H9 (cell line): ENCODE data around the gene ASB8. TPM values are rescaled to one million over a fixed set of nuclear protein-coding genes. Genes with fewer than 3 reads are reported as not detected.
A peak's percentile ranks its signal among the peaks of the same experiment; 100 is the strongest.

Source experiments
- DNase-seq: peaks from one replicate; pipeline ENCODE4 v3.0.0-alpha.2; 2017
- H2AFZ ChIP-seq: one replicate; pipeline ENCODE4 v1.6.1; 2013; ENCODE audit warnings: mild to moderate bottlenecking, low read length, control low read depth, moderate library complexity
- H2AK5ac ChIP-seq: 2 replicates; pipeline ENCODE4 v1.6.1; 2013; ENCODE audit warnings: low read length, control low read depth, mixed read lengths; ENCODE audit not compliant: insufficient read length
- H2BK120ac ChIP-seq: one replicate; pipeline ENCODE4 v1.6.1; 2013; ENCODE audit warnings: low read depth, mild to moderate bottlenecking, low read length, control low read depth, inconsistent platforms; ENCODE audit not compliant: poor library complexity, severe bottlenecking
- H2BK12ac ChIP-seq: 2 replicates; pipeline ENCODE4 v1.6.1; 2013; ENCODE audit warnings: low read length, control low read depth, mixed read lengths, low read depth; ENCODE audit not compliant: insufficient read length
- H2BK15ac ChIP-seq: 2 replicates; pipeline ENCODE4 v1.6.1; 2013; ENCODE audit warnings: low read depth, low read length, control low read depth
- H2BK20ac ChIP-seq: one replicate; pipeline ENCODE4 v1.6.1; 2013; ENCODE audit warnings: low read depth, mild to moderate bottlenecking, low read length, control low read depth, inconsistent platforms; ENCODE audit not compliant: poor library complexity, severe bottlenecking
- H2BK5ac ChIP-seq: 2 replicates; pipeline ENCODE4 v1.6.1; 2013; ENCODE audit warnings: low read length, control low read depth, mixed read lengths; ENCODE audit not compliant: insufficient read length
- H3K14ac ChIP-seq: 2 replicates; pipeline ENCODE4 v1.6.1; 2013; ENCODE audit warnings: low read length, control low read depth; ENCODE audit not compliant: insufficient read depth
- H3K18ac ChIP-seq: 2 replicates; pipeline ENCODE4 v1.6.1; 2013; ENCODE audit warnings: low read depth, mild to moderate bottlenecking, mixed read lengths, low read length, control low read depth; ENCODE audit not compliant: insufficient read length
- H3K23ac ChIP-seq: 2 replicates; pipeline ENCODE4 v1.6.1; 2013; ENCODE audit warnings: low read length, control low read depth, mixed read lengths, low read depth; ENCODE audit not compliant: insufficient read length
- H3K23me2 ChIP-seq: 2 replicates; pipeline ENCODE4 v1.6.1; 2013; ENCODE audit warnings: low read depth, mild to moderate bottlenecking, mixed read lengths, low read length, control low read depth; ENCODE audit not compliant: insufficient read length, poor library complexity, severe bottlenecking
- H3K27ac ChIP-seq: 2 replicates; pipeline ENCODE4 v1.5.1; 2013; ENCODE audit warnings: low read length, control low read depth, mixed read lengths, low read depth; ENCODE audit not compliant: insufficient read length
- H3K27me3 ChIP-seq: 2 replicates; pipeline ENCODE4 v1.6.1; 2013; ENCODE audit warnings: low read length, control low read depth, inconsistent platforms; ENCODE audit not compliant: insufficient read depth
- H3K4ac ChIP-seq: 2 replicates; pipeline ENCODE4 v1.6.1; 2013; ENCODE audit warnings: low read depth, mild to moderate bottlenecking, control low read depth, inconsistent platforms, low read length, moderate library complexity
- H3K4me1 ChIP-seq: 2 replicates; pipeline ENCODE4 v1.6.1; 2013; ENCODE audit warnings: low read length, control low read depth, inconsistent platforms; ENCODE audit not compliant: insufficient read depth
- H3K4me2 ChIP-seq: 2 replicates; pipeline ENCODE4 v1.6.1; 2013; ENCODE audit warnings: low read length, control low read depth, mixed read lengths; ENCODE audit not compliant: insufficient read length, insufficient read depth
- H3K56ac ChIP-seq: 2 replicates; pipeline ENCODE4 v1.6.1; 2013; ENCODE audit warnings: low read depth, mild to moderate bottlenecking, mixed read lengths, low read length, control low read depth; ENCODE audit not compliant: insufficient read length
- H3K79me1 ChIP-seq: 2 replicates; pipeline ENCODE4 v1.6.1; 2013; ENCODE audit warnings: low read depth, mild to moderate bottlenecking, moderate library complexity, low read length, control low read depth, inconsistent platforms; ENCODE audit not compliant: insufficient read depth, poor library complexity, severe bottlenecking
- H3K79me2 ChIP-seq: 2 replicates; pipeline ENCODE4 v1.6.1; 2013; ENCODE audit warnings: low read length, control low read depth, inconsistent platforms; ENCODE audit not compliant: insufficient read depth
- H3K9ac ChIP-seq: 2 replicates; pipeline ENCODE4 v1.6.1; 2013; ENCODE audit warnings: low read length, control low read depth, mixed read lengths; ENCODE audit not compliant: insufficient read length; ENCODE audit errors: extremely low read depth
- H3K9me3 ChIP-seq: one replicate; pipeline ENCODE4 v1.6.1; 2013; ENCODE audit warnings: low read depth, low read length, inconsistent platforms; ENCODE audit not compliant: control insufficient read depth
- H3T11ph ChIP-seq: one replicate; pipeline ENCODE4 v1.6.1; 2013; ENCODE audit warnings: mild to moderate bottlenecking, low read length, control low read depth, inconsistent platforms
- H4K20me1 ChIP-seq: one replicate; pipeline ENCODE4 v1.6.1; 2013; ENCODE audit not compliant: control insufficient read depth, insufficient read length, insufficient read depth
- H4K5ac ChIP-seq: 2 replicates; pipeline ENCODE4 v1.6.1; 2013; ENCODE audit warnings: low read depth, mild to moderate bottlenecking, mixed read lengths, low read length, control low read depth; ENCODE audit not compliant: insufficient read length
- H4K8ac ChIP-seq: replicated peaks from 2 replicates; pipeline ENCODE4 v1.6.1; 2013; ENCODE audit warnings: low read length, control low read depth, mixed read lengths, low read depth; ENCODE audit not compliant: insufficient read length
- H4K91ac ChIP-seq: 2 replicates; pipeline ENCODE4 v1.6.1; 2013; ENCODE audit warnings: low read depth, mild to moderate bottlenecking, moderate library complexity, mixed read lengths, low read length, control low read depth; ENCODE audit not compliant: insufficient read length
- H3K27ac Mint-ChIP-seq, 3 experiments: 2 replicates in 2 of 3; 3 replicates in 1 of 3; pipeline ENCODE4 v1.8.0; 2020 to 2021; ENCODE audit warnings: mixed read lengths in 3 of 3, mild to moderate bottlenecking in 1 of 3, moderate library complexity in 1 of 3
- H3K27me3 Mint-ChIP-seq: 2 replicates; pipeline ENCODE4 v1.8.0; 2021; ENCODE audit warnings: low read depth, mild to moderate bottlenecking, moderate library complexity, mixed read lengths
- H3K36me3 Mint-ChIP-seq, 3 experiments: 2 replicates in 2 of 3; 3 replicates in 1 of 3; pipeline ENCODE4 v1.8.0; 2020 to 2021; ENCODE audit warnings: low read depth in 3 of 3, mixed read lengths in 3 of 3; ENCODE audit not compliant: insufficient read depth in 1 of 3
- H3K4me1 Mint-ChIP-seq, 2 experiments: 2 replicates each; pipeline ENCODE4 v1.8.0; 2020; ENCODE audit warnings: mixed read lengths in 2 of 2
- H3K4me3 Mint-ChIP-seq, 2 experiments: 2 replicates in 1 of 2; 3 replicates in 1 of 2; pipeline ENCODE4 v1.8.0; 2020 to 2021; ENCODE audit warnings: mild to moderate bottlenecking in 2 of 2, mixed read lengths in 2 of 2, moderate library complexity in 1 of 2
- H3K9me3 Mint-ChIP-seq, 2 experiments: 2 replicates in 1 of 2; 3 replicates in 1 of 2; pipeline ENCODE4 v1.8.0; 2020; ENCODE audit warnings: mild to moderate bottlenecking in 2 of 2, mixed read lengths in 2 of 2, moderate library complexity in 1 of 2
- WGBS: extraction: QIAGEN DNeasy Blood & Tissue Kit; methylation state at CpG from one replicate; pipeline ENCODE4 v1.1.7; 2013; ENCODE audit warnings: missing lambda C conversion rate, low lambda C conversion rate, mixed read lengths; ENCODE audit not compliant: insufficient read length; ENCODE audit errors: extremely low coverage; 5-methylcytosine and 5-hydroxymethylcytosine counted together
- total RNA-seq: library from RNA; stranded (reverse); gene quantifications from 2 replicates; pipeline ENCODE4 v1.2.1, GENCODE V29; 2021
- TF ChIP-seq, protein P1 (sequence below): fragments of 200-600 bp; sonication (generic); conservative IDR thresholded peaks from 3 replicates; pipeline ENCODE4 v1.8.0; 2021; ENCODE audit warnings: antibody characterized with exemption, mild to moderate bottlenecking

The ASB8 gene
- total RNA-seq, 1 experiment from 2014 or later, result 10.9 TPM

GRCh38 chr12:48198672-48198971 is 41.3 kb upstream of the ASB8 start:
- Mint-ChIP-seq H3K4me3 (peak overlapping the region; percentile 81 to 85), H3K27ac (peak overlapping the region in 2 of 3 experiments; percentile 71 to 96; a peak in 5 of 7 replicates), H3K27me3 (peaks cover 79% of the 10 kb centered on the region), H3K4me1 (peaks cover 9 to 13% of the 10 kb centered on the region in 2 experiments; a peak in 3 of 4 replicates), H3K36me3 (peaks cover 0 to 6% (median 3%) of the 10 kb centered on the region in 3 experiments; a peak in 2 of 7 replicates), H3K9me3 (peaks cover 7 to 26% of the 10 kb centered on the region in 2 experiments)
- Histone ChIP-seq H3K56ac (no peak overlapping the region), H2BK5ac (no peak overlapping the region), H3K4me2 (peak overlapping the region; percentile 80), H4K20me1 (no peaks in the 10 kb centered on the region), H4K91ac (no peak overlapping the region), H3T11ph (no peak overlapping the region), H3K23me2 (peaks cover 7% of the 10 kb centered on the region), H2AK5ac (no peak overlapping the region), H2BK20ac (no peak overlapping the region), H3K79me1 (no peaks in the 10 kb centered on the region), H3K9me3 (no peaks in the 10 kb centered on the region), H2BK120ac (no peak overlapping the region), H2AFZ (no peak overlapping the region), H2BK12ac (no peak overlapping the region), H3K27me3 (peaks cover 4% of the 10 kb centered on the region; the same call in 1 of the 2 replicates), H2BK15ac (no peak overlapping the region), H3K9ac (peak overlapping the region; percentile 83), H4K8ac (no peak overlapping the region), H3K18ac (peak overlapping the region; percentile 92), H3K27ac (peak overlapping the region; percentile 50), H3K14ac (peak overlapping the region; percentile 89), H3K79me2 (no peaks in the 10 kb centered on the region), H3K23ac (no peak overlapping the region), H4K5ac (peak overlapping the region; percentile 82), H3K4ac (no peak overlapping the region; the same call in 1 of the 2 replicates), H3K4me1 (no peaks in the 10 kb centered on the region)
- TF ChIP-seq, protein P1, sequence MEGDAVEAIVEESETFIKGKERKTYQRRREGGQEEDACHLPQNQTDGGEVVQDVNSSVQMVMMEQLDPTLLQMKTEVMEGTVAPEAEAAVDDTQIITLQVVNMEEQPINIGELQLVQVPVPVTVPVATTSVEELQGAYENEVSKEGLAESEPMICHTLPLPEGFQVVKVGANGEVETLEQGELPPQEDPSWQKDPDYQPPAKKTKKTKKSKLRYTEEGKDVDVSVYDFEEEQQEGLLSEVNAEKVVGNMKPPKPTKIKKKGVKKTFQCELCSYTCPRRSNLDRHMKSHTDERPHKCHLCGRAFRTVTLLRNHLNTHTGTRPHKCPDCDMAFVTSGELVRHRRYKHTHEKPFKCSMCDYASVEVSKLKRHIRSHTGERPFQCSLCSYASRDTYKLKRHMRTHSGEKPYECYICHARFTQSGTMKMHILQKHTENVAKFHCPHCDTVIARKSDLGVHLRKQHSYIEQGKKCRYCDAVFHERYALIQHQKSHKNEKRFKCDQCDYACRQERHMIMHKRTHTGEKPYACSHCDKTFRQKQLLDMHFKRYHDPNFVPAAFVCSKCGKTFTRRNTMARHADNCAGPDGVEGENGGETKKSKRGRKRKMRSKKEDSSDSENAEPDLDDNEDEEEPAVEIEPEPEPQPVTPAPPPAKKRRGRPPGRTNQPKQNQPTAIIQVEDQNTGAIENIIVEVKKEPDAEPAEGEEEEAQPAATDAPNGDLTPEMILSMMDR, result no peak
- WGBS, result no CpG with 5 or more reads among the region's 26 CpGs
- peak; percentile 47 for DNase-seq
